ENCODE results near the gene DDX19B. TPM values are rescaled to one million over a fixed set of nuclear protein-coding genes. Genes with fewer than 3 reads are reported as not detected.
"Not testable (repeated sequence)": the region's sequence is repeated elsewhere in the genome, so short reads cannot be mapped to it uniquely, and the experiment has no call there.

The DDX19B gene
- total RNA-seq, 1 donor from 2014 or later, result 36.4 TPM

- no peaks in the 10 kb centered on the region for H3K27me3 Mint-ChIP-seq
These were observed 32.8 kb downstream of the DDX19B start for GRCh38 chr16:70331588-70332358.

GRCh38 chr16:70332728-70333127 is 33.7 kb downstream of the DDX19B start:
- H3K27me3 Mint-ChIP-seq; DNase-seq (ENCODE audit: low spot score, unreplicated experiment); H3K4me1 Mint-ChIP-seq (ENCODE audit: low read depth); H3K9me3 Mint-ChIP-seq (ENCODE audit: low read depth); H3K4me3 Mint-ChIP-seq (ENCODE audit: low read depth): not testable (repeated sequence)
- Mint-ChIP-seq H3K27ac (peak overlapping the region; percentile 84), H3K36me3 (ENCODE audit: insufficient read depth) (peaks cover 17% of the 10 kb centered on the region)

More at GRCh38 chr16:70331588-70332358, 32.8 kb downstream of the DDX19B start:
- Mint-ChIP-seq H3K4me1 (ENCODE audit: low read depth) (no peaks in the 10 kb centered on the region), H3K4me3 (ENCODE audit: low read depth) (no peak overlapping the region), H3K27ac (no peak overlapping the region), H3K9me3 (ENCODE audit: low read depth) (no peaks in the 10 kb centered on the region), H3K36me3 (ENCODE audit: insufficient read depth) (peaks cover 17% of the 10 kb centered on the region)
- peak; percentile 51 for TF ChIP-seq CTCF (IDR thresholded peaks at IDR 0.05; ENCODE audit: unreplicated experiment)
- no peak for DNase-seq (ENCODE audit: low spot score, unreplicated experiment)

GRCh38 chr16:70337814-70338213 is 38.8 kb downstream of the DDX19B start:
- Mint-ChIP-seq H3K4me1 (ENCODE audit: low read depth) (no peaks in the 10 kb centered on the region), H3K9me3 (ENCODE audit: low read depth) (no peaks in the 10 kb centered on the region), H3K4me3 (ENCODE audit: low read depth) (no peak overlapping the region), H3K27ac (no peak overlapping the region), H3K36me3 (ENCODE audit: insufficient read depth) (peaks cover 11% of the 10 kb centered on the region), H3K27me3 (no peaks in the 10 kb centered on the region)
- no peak for DNase-seq (ENCODE audit: low spot score, unreplicated experiment)
- no peak for TF ChIP-seq CTCF (IDR thresholded peaks at IDR 0.05; ENCODE audit: unreplicated experiment)

GRCh38 chr16:70341600-70341999 is 42.6 kb downstream of the DDX19B start:
- TF ChIP-seq CTCF (IDR thresholded peaks at IDR 0.05; ENCODE audit: unreplicated experiment), result no peak
- peak overlapping the region; percentile 21 for H3K27ac Mint-ChIP-seq
- H3K9me3 Mint-ChIP-seq (ENCODE audit: low read depth), result no peaks in the 10 kb centered on the region
- peaks cover 3% of the 10 kb centered on the region for H3K4me1 Mint-ChIP-seq (ENCODE audit: low read depth)
- peaks cover 2% of the 10 kb centered on the region for H3K36me3 Mint-ChIP-seq (ENCODE audit: insufficient read depth)
- H3K4me3 Mint-ChIP-seq (ENCODE audit: low read depth), result no peak overlapping the region
- DNase-seq (ENCODE audit: low spot score, unreplicated experiment), result no peak
- no peaks in the 10 kb centered on the region for H3K27me3 Mint-ChIP-seq

GRCh38 chr16:70342016-70342415 is 43.0 kb downstream of the DDX19B start:
- Mint-ChIP-seq H3K4me3 (ENCODE audit: low read depth) (no peak overlapping the region), H3K9me3 (ENCODE audit: low read depth) (no peaks in the 10 kb centered on the region), H3K27ac (peak overlapping the region; percentile 21), H3K27me3 (no peaks in the 10 kb centered on the region), H3K4me1 (ENCODE audit: low read depth) (peaks cover 3% of the 10 kb centered on the region), H3K36me3 (ENCODE audit: insufficient read depth) (peaks cover 2% of the 10 kb centered on the region)
- no peak for DNase-seq (ENCODE audit: low spot score, unreplicated experiment)
- TF ChIP-seq CTCF (IDR thresholded peaks at IDR 0.05; ENCODE audit: unreplicated experiment), result no peak

- DNase-seq (ENCODE audit: low spot score, unreplicated experiment), result no peak
- Mint-ChIP-seq H3K27ac (peak overlapping the region; percentile 96), H3K9me3 (ENCODE audit: low read depth) (no peaks in the 10 kb centered on the region), H3K4me1 (ENCODE audit: low read depth) (peaks cover 10% of the 10 kb centered on the region), H3K4me3 (ENCODE audit: low read depth) (peak overlapping the region; percentile 97), H3K27me3 (no peaks in the 10 kb centered on the region), H3K36me3 (ENCODE audit: insufficient read depth) (peaks cover 2% of the 10 kb centered on the region)
- TF ChIP-seq CTCF (IDR thresholded peaks at IDR 0.05; ENCODE audit: unreplicated experiment), result no peak
These were observed 46.9 kb downstream of the DDX19B start for GRCh38 chr16:70345840-70346239.

Measured in progenitor cell of endocrine pancreas (in vitro differentiated cells).